ENCODE data around the gene ARNT2.
"Not testable (repeated sequence)": the region's sequence is repeated elsewhere in the genome, so short reads cannot be mapped to it uniquely, and the experiment has no call there.

ARNT2 gene

GRCh38 chr15:80379693-80380092, 24.5 kb upstream of the ARNT2 start:
- no peak overlapping the region for H3K27ac ChIP-seq
- TF ChIP-seq CTCF (IDR thresholded peaks at IDR 0.05) (no peak), ZFX (IDR thresholded peaks at IDR 0.05; ENCODE audit: borderline replicate concordance) (no peak)

GRCh38 chr15:80380154-80380553, 24.0 kb upstream of the ARNT2 start:
- no peak for TF ChIP-seq CTCF (IDR thresholded peaks at IDR 0.05)
- TF ChIP-seq ZFX (IDR thresholded peaks at IDR 0.05; ENCODE audit: borderline replicate concordance), result no peak
- H3K27ac ChIP-seq, result no peak overlapping the region

GRCh38 chr15:80382285-80382684, 21.9 kb upstream of the ARNT2 start:
- TF ChIP-seq ZFX (IDR thresholded peaks at IDR 0.05; ENCODE audit: borderline replicate concordance) (no peak), CTCF (IDR thresholded peaks at IDR 0.05) (no peak)
- H3K27ac ChIP-seq, result no peak overlapping the region

- no peak overlapping the region for H3K27ac ChIP-seq
- TF ChIP-seq CTCF (IDR thresholded peaks at IDR 0.05), result no peak
- TF ChIP-seq ZFX (IDR thresholded peaks at IDR 0.05; ENCODE audit: borderline replicate concordance), result no peak
Observed at GRCh38 chr15:80384432-80384831, 19.8 kb upstream of the ARNT2 start.

- TF ChIP-seq CTCF (IDR thresholded peaks at IDR 0.05) (no peak), ZFX (IDR thresholded peaks at IDR 0.05; ENCODE audit: borderline replicate concordance) (no peak)
- H3K27ac ChIP-seq, result no peak overlapping the region
Observed at GRCh38 chr15:80386151-80386550, 18.0 kb upstream of the ARNT2 start.

- TF ChIP-seq CTCF (IDR thresholded peaks at IDR 0.05) (no peak), ZFX (IDR thresholded peaks at IDR 0.05; ENCODE audit: borderline replicate concordance) (no peak)
Observed at GRCh38 chr15:80388326-80388725, 15.9 kb upstream of the ARNT2 start.

GRCh38 chr15:80389370-80389769, 14.8 kb upstream of the ARNT2 start:
- TF ChIP-seq ZFX (IDR thresholded peaks at IDR 0.05; ENCODE audit: borderline replicate concordance) (no peak), CTCF (IDR thresholded peaks at IDR 0.05) (no peak)
- no peak overlapping the region for H3K27ac ChIP-seq

More at GRCh38 chr15:80388326-80388725, 15.9 kb upstream of the ARNT2 start:
- H3K27ac ChIP-seq, result no peak overlapping the region

- H3K27ac ChIP-seq, result not testable (repeated sequence)
Observed at GRCh38 chr15:80390942-80391341, 13.2 kb upstream of the ARNT2 start.

Measured in 22Rv1 (cell line).